ENCODE measurements around the gene CLIC6.

The CLIC6 gene

DNA sequence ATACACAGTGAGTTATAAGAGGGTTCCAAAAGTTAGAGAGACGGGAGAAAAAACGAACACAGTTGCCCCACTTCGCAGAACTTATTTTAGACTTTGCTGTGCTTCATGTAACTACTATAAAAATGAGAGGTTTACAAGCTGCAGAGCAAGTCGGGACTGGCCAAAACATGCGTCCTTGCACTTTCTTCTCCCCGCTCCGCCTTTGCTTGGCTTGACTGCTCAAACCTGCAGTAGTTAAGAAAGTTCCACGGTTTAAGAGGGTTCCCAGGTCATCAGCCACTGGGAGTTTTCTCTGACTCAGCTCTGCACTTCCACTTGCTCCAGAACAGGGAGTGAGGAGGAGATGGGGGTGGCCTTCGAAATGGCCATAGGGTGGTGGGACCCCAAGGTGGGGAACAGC lies 36.2 kb downstream of the CLIC6 start:
- TF ChIP-seq, protein P1, sequence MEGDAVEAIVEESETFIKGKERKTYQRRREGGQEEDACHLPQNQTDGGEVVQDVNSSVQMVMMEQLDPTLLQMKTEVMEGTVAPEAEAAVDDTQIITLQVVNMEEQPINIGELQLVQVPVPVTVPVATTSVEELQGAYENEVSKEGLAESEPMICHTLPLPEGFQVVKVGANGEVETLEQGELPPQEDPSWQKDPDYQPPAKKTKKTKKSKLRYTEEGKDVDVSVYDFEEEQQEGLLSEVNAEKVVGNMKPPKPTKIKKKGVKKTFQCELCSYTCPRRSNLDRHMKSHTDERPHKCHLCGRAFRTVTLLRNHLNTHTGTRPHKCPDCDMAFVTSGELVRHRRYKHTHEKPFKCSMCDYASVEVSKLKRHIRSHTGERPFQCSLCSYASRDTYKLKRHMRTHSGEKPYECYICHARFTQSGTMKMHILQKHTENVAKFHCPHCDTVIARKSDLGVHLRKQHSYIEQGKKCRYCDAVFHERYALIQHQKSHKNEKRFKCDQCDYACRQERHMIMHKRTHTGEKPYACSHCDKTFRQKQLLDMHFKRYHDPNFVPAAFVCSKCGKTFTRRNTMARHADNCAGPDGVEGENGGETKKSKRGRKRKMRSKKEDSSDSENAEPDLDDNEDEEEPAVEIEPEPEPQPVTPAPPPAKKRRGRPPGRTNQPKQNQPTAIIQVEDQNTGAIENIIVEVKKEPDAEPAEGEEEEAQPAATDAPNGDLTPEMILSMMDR (IDR thresholded peaks at IDR 0.05): no peak
- no peaks in the 10 kb centered on the region for H3K36me3 ChIP-seq
- no peaks in the 10 kb centered on the region for H3K9me3 ChIP-seq
- no peaks in the 10 kb centered on the region for H3K4me1 ChIP-seq (ENCODE audit: control insufficient read depth in 1 of 2, insufficient read depth in 1 of 2, low read depth in 1 of 2, low read length in 1 of 2)
- H3K27me3 ChIP-seq: peaks cover 49% of the 10 kb centered on the region
- H3K27ac ChIP-seq: no peak overlapping the region
- H3K4me3 ChIP-seq (ENCODE audit: low read depth in 1 of 2, low read length in 1 of 2): no peak overlapping the region

DNA sequence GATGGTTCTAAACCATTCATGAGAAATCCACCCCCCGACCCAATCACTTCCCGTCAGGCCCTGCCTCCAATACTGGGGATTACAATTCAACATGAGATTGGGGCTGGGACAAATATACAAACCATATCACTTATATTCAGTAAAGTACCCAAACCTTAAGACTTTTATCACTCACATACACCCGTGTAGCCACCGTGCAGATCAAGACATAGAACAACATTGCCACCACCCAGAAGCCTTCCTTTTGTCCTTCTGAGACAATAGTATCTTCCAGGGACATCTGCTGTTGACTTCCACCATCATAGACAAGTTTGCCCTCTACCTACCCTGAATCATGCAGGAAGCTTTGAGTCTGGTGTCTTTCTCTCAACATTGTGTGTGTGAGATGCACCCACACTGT lies 37.5 kb downstream of the CLIC6 start:
- Histone ChIP-seq H3K4me1 (ENCODE audit: control insufficient read depth in 1 of 2, insufficient read depth in 1 of 2, low read depth in 1 of 2, low read length in 1 of 2) (no peaks in the 10 kb centered on the region), H3K27me3 (peaks cover 49% of the 10 kb centered on the region), H3K36me3 (no peaks in the 10 kb centered on the region), H3K9me3 (no peaks in the 10 kb centered on the region), H3K27ac (no peak overlapping the region), H3K4me3 (ENCODE audit: low read depth in 1 of 2, low read length in 1 of 2) (no peak overlapping the region)
- TF ChIP-seq, protein P1 (IDR thresholded peaks at IDR 0.05): no peak

DNA sequence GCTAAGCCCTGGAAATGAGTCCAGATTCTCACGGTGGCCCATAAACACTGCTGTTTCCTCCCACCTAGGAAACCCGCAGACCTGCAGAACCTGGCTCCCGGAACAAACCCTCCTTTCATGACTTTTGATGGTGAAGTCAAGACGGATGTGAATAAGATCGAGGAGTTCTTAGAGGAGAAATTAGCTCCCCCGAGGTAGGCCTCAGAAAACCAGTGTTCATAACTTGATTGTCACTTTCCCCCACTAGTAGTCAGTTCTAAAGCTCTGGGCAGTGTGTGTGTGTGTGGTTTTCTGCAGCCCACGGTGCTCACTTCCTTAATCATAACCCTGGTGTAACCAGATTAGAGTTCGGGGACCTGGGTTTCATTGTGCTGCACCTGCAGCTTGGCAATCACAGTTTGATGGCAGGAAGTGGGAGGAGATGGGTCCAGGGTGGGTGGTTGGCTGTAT lies 39.1 kb downstream of the CLIC6 start:
- TF ChIP-seq, protein P1 (IDR thresholded peaks at IDR 0.05): no peak
- Histone ChIP-seq H3K27me3 (peaks cover 49% of the 10 kb centered on the region), H3K4me3 (ENCODE audit: low read depth in 1 of 2, low read length in 1 of 2) (no peak overlapping the region), H3K9me3 (no peaks in the 10 kb centered on the region), H3K27ac (no peak overlapping the region), H3K4me1 (ENCODE audit: control insufficient read depth in 1 of 2, insufficient read depth in 1 of 2, low read depth in 1 of 2, low read length in 1 of 2) (no peaks in the 10 kb centered on the region), H3K36me3 (no peaks in the 10 kb centered on the region)

DNA sequence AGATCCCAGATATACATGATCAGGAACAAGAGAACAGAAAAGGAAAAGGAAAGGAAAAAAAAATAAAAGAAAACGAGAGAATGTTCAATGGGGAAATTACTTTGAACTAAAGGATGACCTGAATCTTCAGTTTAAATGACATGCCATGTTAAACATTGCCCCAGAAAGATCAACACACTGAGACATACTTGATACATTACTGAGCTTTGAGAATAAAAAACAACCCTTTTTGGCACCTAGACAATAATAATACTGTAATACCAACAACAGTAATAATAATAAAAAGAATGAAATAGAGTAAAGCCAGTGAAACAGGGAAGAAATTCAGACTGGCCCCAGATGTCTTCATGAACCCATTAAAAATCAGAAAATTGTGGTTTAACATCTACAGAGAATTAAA lies 44.8 kb downstream of the CLIC6 start:
- Histone ChIP-seq H3K27ac (no peak overlapping the region), H3K36me3 (no peaks in the 10 kb centered on the region), H3K9me3 (no peaks in the 10 kb centered on the region), H3K4me1 (ENCODE audit: control insufficient read depth in 1 of 2, insufficient read depth in 1 of 2, low read depth in 1 of 2, low read length in 1 of 2) (no peaks in the 10 kb centered on the region), H3K4me3 (ENCODE audit: low read depth in 1 of 2, low read length in 1 of 2) (no peak overlapping the region), H3K27me3 (peaks cover 29% of the 10 kb centered on the region)
- TF ChIP-seq, protein P1 (IDR thresholded peaks at IDR 0.05): no peak

DNA sequence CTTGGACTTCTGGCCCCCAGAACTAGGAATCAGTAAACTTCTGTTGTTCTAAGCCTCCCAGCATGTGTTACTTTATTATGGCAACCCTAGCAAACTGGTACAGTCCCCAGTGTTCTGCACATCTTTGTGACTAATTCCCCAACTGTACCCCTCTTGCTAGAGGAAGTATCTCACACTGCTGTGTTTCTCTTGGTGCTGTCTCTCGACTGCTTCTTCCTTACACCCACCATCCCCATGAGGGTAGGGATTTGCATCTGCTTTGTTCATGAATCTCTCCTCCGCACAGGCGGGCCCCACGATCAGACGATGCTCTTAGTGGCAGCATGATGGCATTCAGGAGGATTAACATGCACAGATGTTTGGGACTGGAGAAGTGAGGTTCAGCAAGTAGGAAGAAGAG lies 46.7 kb downstream of the CLIC6 start:
- Histone ChIP-seq H3K36me3 (no peaks in the 10 kb centered on the region), H3K4me3 (ENCODE audit: low read depth in 1 of 2, low read length in 1 of 2) (no peak overlapping the region), H3K9me3 (no peaks in the 10 kb centered on the region), H3K4me1 (ENCODE audit: control insufficient read depth in 1 of 2, insufficient read depth in 1 of 2, low read depth in 1 of 2, low read length in 1 of 2) (no peaks in the 10 kb centered on the region), H3K27me3 (peaks cover 16% of the 10 kb centered on the region), H3K27ac (no peak overlapping the region)
- TF ChIP-seq, protein P1 (IDR thresholded peaks at IDR 0.05): no peak
